HEK293 (cell line): ENCODE results near the gene CACNA2D1.

Experiments used
- CTCF ChIA-PET: fragments of 350-600 bp; formaldehyde crosslinking; extraction: SDS; loops from one replicate; lab custom pipeline; 2021; ENCODE audit warnings: antibody characterized with exemption; lab: Yijun Ruan, JAX
- POLR2A ChIA-PET: fragments of 300-600 bp; formaldehyde crosslinking; extraction: SDS; loops from one replicate; lab custom pipeline; 2020; ENCODE audit warnings: antibody characterized with exemption, inconsistent platforms; lab: Yijun Ruan, JAX
- H3K27ac ChIP-seq: fragments of 200-500 bp; sonication (Bioruptor generic); 2 replicates; pipeline ENCODE4 v1.5.1; 2014; ENCODE audit warnings: low read depth, low read length, control low read depth, inconsistent platforms; ENCODE audit errors: extremely low read depth
- H3K36me3 ChIP-seq, 2 experiments: fragments of 200-500 bp in 1 of 2; sonication (Bioruptor generic) in 1 of 2; 1 replicate in 1 of 2; 2 replicates in 1 of 2; pipeline ENCODE4 v1.5.1; 2014 to 2017; ENCODE audit warnings: inconsistent platforms in 2 of 2, low read length in 2 of 2; ENCODE audit not compliant: control insufficient read depth in 2 of 2, insufficient read depth in 1 of 2
- H3K4me1 ChIP-seq: fragments of 200-500 bp; sonication (Bioruptor generic); 2 replicates; pipeline ENCODE4 v1.5.1; 2014; ENCODE audit warnings: mild to moderate bottlenecking, low read length, inconsistent platforms; ENCODE audit not compliant: control insufficient read depth, insufficient read depth
- H3K4me3 ChIP-seq: 2 replicates; pipeline ENCODE4 v1.5.1; 2011; ENCODE audit warnings: low read depth, mild to moderate bottlenecking, control low read depth, low read length, moderate library complexity
- H3K9me3 ChIP-seq: fragments of 200-500 bp; sonication (Bioruptor generic); 2 replicates; pipeline ENCODE4 v1.5.1; 2014; ENCODE audit warnings: low read depth, low read length, inconsistent platforms; ENCODE audit not compliant: control insufficient read depth, insufficient read depth
- GLI2 ChIP-seq: fragments of 450-650 bp; formaldehyde crosslinking; IDR thresholded peaks from 2 replicates; pipeline ENCODE4; 2017; ENCODE audit warnings: missing biosample characterization, missing genetic modification characterization, low read depth, borderline replicate concordance
- PATZ1 ChIP-seq: fragments of 450-650 bp; formaldehyde crosslinking; IDR thresholded peaks from 2 replicates; pipeline ENCODE4 v1.5.1; 2016; ENCODE audit warnings: missing biosample characterization, missing genetic modification characterization
- PRDM4 ChIP-seq: fragments of 450-650 bp; formaldehyde crosslinking; IDR thresholded peaks from 2 replicates; pipeline ENCODE4 v1.5.1; 2017; ENCODE audit warnings: missing biosample characterization, missing genetic modification characterization
- WT1 ChIP-seq: fragments of 450-650 bp; formaldehyde crosslinking; IDR thresholded peaks from 2 replicates; pipeline ENCODE4 v1.5.1; 2016; ENCODE audit warnings: missing biosample characterization, missing genetic modification characterization
- ZBTB48 ChIP-seq: fragments of 450-650 bp; formaldehyde crosslinking; IDR thresholded peaks from 2 replicates; pipeline ENCODE4 v1.5.1; 2016; ENCODE audit warnings: missing biosample characterization, missing genetic modification characterization
- ZBTB49 ChIP-seq: fragments of 450-650 bp; formaldehyde crosslinking; IDR thresholded peaks from 2 replicates; pipeline ENCODE4 v1.5.1; 2016; ENCODE audit warnings: missing biosample characterization, missing genetic modification characterization, low read depth
- ZBTB8A ChIP-seq: fragments of 450-650 bp; formaldehyde crosslinking; IDR thresholded peaks from 2 replicates; pipeline ENCODE4 v1.5.1; 2016; ENCODE audit warnings: missing biosample characterization, missing genetic modification characterization
- ZIC2 ChIP-seq: fragments of 450-650 bp; formaldehyde crosslinking; IDR thresholded peaks from 2 replicates; pipeline ENCODE4 v1.5.1; 2016; ENCODE audit warnings: missing biosample characterization, missing genetic modification characterization
- ZNF174 ChIP-seq: fragments of 450-650 bp; formaldehyde crosslinking; IDR thresholded peaks from 2 replicates; pipeline ENCODE4 v1.5.0; 2017; ENCODE audit warnings: missing biosample characterization, mild to moderate bottlenecking, missing genetic modification characterization
- ZNF2 ChIP-seq: fragments of 450-650 bp; formaldehyde crosslinking; IDR thresholded peaks from 2 replicates; pipeline ENCODE4 v1.5.1; 2016; ENCODE audit warnings: missing biosample characterization, missing genetic modification characterization
- ZNF202 ChIP-seq: fragments of 450-650 bp; formaldehyde crosslinking; IDR thresholded peaks from 2 replicates; pipeline ENCODE4 v1.5.1; 2016; ENCODE audit warnings: missing biosample characterization, missing genetic modification characterization, borderline replicate concordance
- ZNF292 ChIP-seq: fragments of 450-650 bp; formaldehyde crosslinking; IDR thresholded peaks from 2 replicates; pipeline ENCODE4 v1.5.1; 2016; ENCODE audit warnings: low read depth, missing biosample characterization, missing genetic modification characterization, borderline replicate concordance
- ZNF324 ChIP-seq: fragments of 450-650 bp; formaldehyde crosslinking; IDR thresholded peaks from 2 replicates; pipeline ENCODE4 v1.5.1; 2016; ENCODE audit warnings: missing biosample characterization, missing genetic modification characterization
- ZNF362 ChIP-seq: fragments of 450-650 bp; formaldehyde crosslinking; IDR thresholded peaks from 2 replicates; pipeline ENCODE4 v1.5.1; 2016; ENCODE audit warnings: missing biosample characterization, missing genetic modification characterization
- ZNF423 ChIP-seq: fragments of 450-650 bp; formaldehyde crosslinking; IDR thresholded peaks from 2 replicates; pipeline ENCODE4 v1.5.1; 2016; ENCODE audit warnings: missing biosample characterization, missing genetic modification characterization
- ZNF449 ChIP-seq: fragments of 450-650 bp; formaldehyde crosslinking; IDR thresholded peaks from 2 replicates; pipeline ENCODE4 v1.5.1; 2017; ENCODE audit warnings: missing biosample characterization, mild to moderate bottlenecking, missing genetic modification characterization, moderate library complexity
- ZNF513 ChIP-seq: fragments of 450-650 bp; IDR thresholded peaks from 2 replicates; pipeline ENCODE4 v1.5.1; 2018; ENCODE audit warnings: missing biosample characterization, missing genetic modification characterization
- ZNF555 ChIP-seq: fragments of 450-650 bp; formaldehyde crosslinking; conservative IDR thresholded peaks from 2 replicates; pipeline ENCODE4 v1.5.1; 2017; ENCODE audit warnings: missing biosample characterization, mild to moderate bottlenecking, missing genetic modification characterization, inconsistent platforms
- ZNF580 ChIP-seq: fragments of 450-650 bp; formaldehyde crosslinking; IDR thresholded peaks from 2 replicates; pipeline ENCODE4 v1.5.1; 2016; ENCODE audit warnings: missing biosample characterization, missing genetic modification characterization
- ZNF600 ChIP-seq: fragments of 450-650 bp; formaldehyde crosslinking; IDR thresholded peaks from 2 replicates; pipeline ENCODE4 v1.5.1; 2016; ENCODE audit warnings: missing biosample characterization, missing genetic modification characterization
- ZNF692 ChIP-seq: fragments of 450-650 bp; formaldehyde crosslinking; IDR thresholded peaks from 2 replicates; pipeline ENCODE4 v1.5.1; 2016; ENCODE audit warnings: missing biosample characterization, missing genetic modification characterization
- ZNF76 ChIP-seq: fragments of 450-650 bp; formaldehyde crosslinking; IDR thresholded peaks from 2 replicates; pipeline ENCODE4; 2016; ENCODE audit warnings: low read depth, missing biosample characterization, missing genetic modification characterization, borderline replicate concordance
- ZNF843 ChIP-seq: fragments of 450-650 bp; formaldehyde crosslinking; IDR thresholded peaks from 2 replicates; pipeline ENCODE4 v1.5.1; 2016; ENCODE audit warnings: missing biosample characterization, missing genetic modification characterization

CACNA2D1 gene

GRCh38 chr7:82183634-82184033 lies 259.9 kb downstream of the CACNA2D1 start:
- no peak for TF ChIP-seq ZIC2 (tag by site-specific recombination)
- no peak for TF ChIP-seq ZNF2 (tag by site-specific recombination)
- no peak for TF ChIP-seq ZNF843 (tag by site-specific recombination)
- no peak for TF ChIP-seq PATZ1 (tag by site-specific recombination)
- TF ChIP-seq ZNF555 (tag by site-specific recombination): no peak
- TF ChIP-seq GLI2 (tag by site-specific recombination): no peak
- TF ChIP-seq ZNF580 (tag by site-specific recombination): no peak
- no peak for TF ChIP-seq WT1 (tag by site-specific recombination)
- TF ChIP-seq ZNF76 (tag by site-specific recombination): no peak
- no peak for TF ChIP-seq ZBTB8A
- TF ChIP-seq ZNF324 (tag by site-specific recombination): no peak
- no peak for TF ChIP-seq ZNF202 (tag by site-specific recombination)
- TF ChIP-seq ZBTB49 (tag by site-specific recombination): no peak
- TF ChIP-seq ZNF292: no peak
- no peak for TF ChIP-seq ZNF692
- Histone ChIP-seq H3K4me3 (no peak overlapping the region), H3K9me3 (no peaks in the 10 kb centered on the region), H3K36me3 (no peaks in the 10 kb centered on the region), H3K27ac (no peak overlapping the region), H3K4me1 (no peaks in the 10 kb centered on the region)
- ChIA-PET POLR2A (no interaction called here), CTCF (interaction anchor here (0.6 to 1.0 kb wide), 2 partner anchors 12 to 928 kb away, joined by 3 read pairs; no protein-coding TSS in a partner anchor)

GRCh38 chr7:82179311-82179710 lies 264.3 kb downstream of the CACNA2D1 start:
- H3K9me3 ChIP-seq: no peaks in the 10 kb centered on the region
- H3K27ac ChIP-seq: no peak overlapping the region
- no peaks in the 10 kb centered on the region for H3K4me1 ChIP-seq
- POLR2A ChIA-PET: no interaction called here
- H3K36me3 ChIP-seq: no peaks in the 10 kb centered on the region
- no peak overlapping the region for H3K4me3 ChIP-seq
- CTCF ChIA-PET: no interaction called here
- no peak for TF ChIP-seq ZNF513 (tag by site-specific recombination)
- TF ChIP-seq ZNF600 (tag by site-specific recombination): no peak
- TF ChIP-seq ZNF449 (tag by site-specific recombination): no peak
- no peak for TF ChIP-seq ZNF423 (tag by site-specific recombination)
- no peak for TF ChIP-seq ZNF174 (tag by site-specific recombination)
- TF ChIP-seq PRDM4 (tag by site-specific recombination): no peak
- TF ChIP-seq ZNF362 (tag by site-specific recombination): no peak
- TF ChIP-seq ZBTB48 (tag by site-specific recombination): no peak
